ENCODE results near the gene LBHD2. TPM values are rescaled to one million over a fixed set of nuclear protein-coding genes. Genes with fewer than 3 reads are reported as not detected.

Gene LBHD2
- total RNA-seq, 1 experiment from 2014 or later = not detected

- DNase-seq (ENCODE audit: low read depth) = no peak
Measured at GRCh38 chr14:103132381-103133209, 48.6 kb downstream of the LBHD2 start.

GRCh38 chr14:103133210-103134140 is 49.5 kb downstream of the LBHD2 start:
- no peak for DNase-seq (ENCODE audit: low read depth)

GRCh38 chr14:103134405-103134804 is 50.4 kb downstream of the LBHD2 start:
- DNase-seq (ENCODE audit: low read depth) = no peak

- no peak for DNase-seq (ENCODE audit: low read depth)
Measured at GRCh38 chr14:103134919-103135318, 50.9 kb downstream of the LBHD2 start.

GRCh38 chr14:103135333-103136260 is 51.6 kb downstream of the LBHD2 start:
- DNase-seq (ENCODE audit: low read depth) = no peak

- DNase-seq (ENCODE audit: low read depth) = peak; percentile 73
Measured at GRCh38 chr14:103136388-103137271, 52.6 kb downstream of the LBHD2 start.

GRCh38 chr14:103137689-103138300 is 53.8 kb downstream of the LBHD2 start:
- DNase-seq (ENCODE audit: low read depth) = no peak

- DNase-seq (ENCODE audit: low read depth) = no peak
Measured at GRCh38 chr14:103138301-103139131, 54.5 kb downstream of the LBHD2 start.

- no peak for DNase-seq (ENCODE audit: low read depth)
Measured at GRCh38 chr14:103139132-103140025, 55.4 kb downstream of the LBHD2 start.

Other genes starting within 250 kb of the LBHD2 start
- not detected in 2 replicates for gene AMN, start 161.5 kb upstream of the LBHD2 start, total RNA-seq (2014; rRNA removed; shearing (Covaris generic))
- 20.1 and 26.9 TPM in 2 replicates for gene CDC42BPB, start 26.7 kb upstream of the LBHD2 start, total RNA-seq (2014; rRNA removed; shearing (Covaris generic))
- gene EXOC3L4, start 10.5 kb downstream of the LBHD2 start, total RNA-seq (2014; rRNA removed; shearing (Covaris generic)) = not detected in 2 replicates
- gene TNFAIP2, start 39.3 kb downstream of the LBHD2 start, total RNA-seq (2014; rRNA removed; shearing (Covaris generic)) = 89.3 and 135 TPM in 2 replicates

All from M059J (cell line).